HepG2 (cell line): ENCODE measurements around the gene ORC4. TPM values are rescaled to one million over a fixed set of nuclear protein-coding genes. Genes with fewer than 3 reads are reported as not detected.

ENCODE experiments used
- AHR ChIP-seq: IDR thresholded peaks from 2 replicates; pipeline ENCODE4 v1.6.1; 2018; ENCODE audit warnings: missing genetic modification reagents, missing compliant biosample characterization
- ATF7 ChIP-seq, 2 experiments: fragments of 450-650 bp in 1 of 2; sonication (generic) in 1 of 2; formaldehyde crosslinking in 1 of 2; IDR thresholded peaks; 2 replicates each; pipeline versions ENCODE4 v1.4.0 to v1.6.1; 2016 to 2020; ENCODE audit warnings: antibody characterized with exemption in 1 of 2, mild to moderate bottlenecking in 1 of 2, missing genetic modification reagents in 1 of 2
- GABPA ChIP-seq, 2 experiments: IDR thresholded peaks; 2 replicates each; pipeline ENCODE4 v1.6.1; 2011 to 2016; ENCODE audit warnings: low read depth in 2 of 2, low read length in 1 of 2, missing biosample characterization in 1 of 2, missing genetic modification characterization in 1 of 2
- HHEX ChIP-seq: IDR thresholded peaks from 2 replicates; pipeline ENCODE4 v1.6.1; 2016; ENCODE audit warnings: control low read depth
- KAT8 ChIP-seq: IDR thresholded peaks from 2 replicates; pipeline ENCODE4 v1.6.1; 2016; ENCODE audit warnings: missing genetic modification reagents, missing compliant biosample characterization
- NCOA5 ChIP-seq: sonication (generic); formaldehyde crosslinking; IDR thresholded peaks from 2 replicates; pipeline ENCODE4 v1.4.0; 2020; ENCODE audit warnings: missing genetic modification reagents
- NKX3-1 ChIP-seq: sonication (generic); formaldehyde crosslinking; IDR thresholded peaks from 2 replicates; pipeline ENCODE4 v1.5.0; 2020; ENCODE audit warnings: missing genetic modification reagents
- PTBP1 ChIP-seq: fragments of 200-400 bp; formaldehyde crosslinking; IDR thresholded peaks from 2 replicates; pipeline ENCODE4 v1.6.1; 2018; ENCODE audit warnings: low read length, low read depth; ENCODE audit not compliant: poor library complexity, severe bottlenecking
- ZFP36L1 ChIP-seq: sonication (generic); formaldehyde crosslinking; IDR thresholded peaks from 2 replicates; pipeline ENCODE4 v1.8.0; 2022; ENCODE audit warnings: mild to moderate bottlenecking, missing genetic modification reagents, moderate library complexity
- ZNF17 ChIP-seq: sonication (generic); formaldehyde crosslinking; IDR thresholded peaks from 2 replicates; pipeline ENCODE4 v1.5.0; 2020; ENCODE audit warnings: mild to moderate bottlenecking, missing genetic modification reagents
- ZNF577 ChIP-seq: sonication (generic); formaldehyde crosslinking; IDR thresholded peaks from 2 replicates; pipeline ENCODE4 v1.4.0; 2020; ENCODE audit warnings: mild to moderate bottlenecking, low read depth, missing genetic modification reagents, borderline replicate concordance
- ZNF720 ChIP-seq: sonication (generic); formaldehyde crosslinking; IDR thresholded peaks from 2 replicates; pipeline ENCODE4 v1.4.0; 2020; ENCODE audit warnings: missing genetic modification reagents
- ZNF777 ChIP-seq: sonication (generic); formaldehyde crosslinking; IDR thresholded peaks from 2 replicates; pipeline ENCODE4 v1.4.0; 2020; ENCODE audit warnings: missing genetic modification reagents
- polyA plus RNA-seq, 8 experiments: library from polyadenylated mRNA; depleted of rRNA in 3 of 8; stranded (reverse) in 7 of 8; unstranded in 1 of 8; fragments of >200 nt; fragmentation: Illumina TruSeq in 4 of 8; extraction: Trizol in 4 of 8; gene quantifications; 2 replicates each; pipeline versions ENCODE4 v1.2.1 to v1.2.3, GENCODE V29; 2011 to 2016; ENCODE audit warnings: low read depth in 4 of 8, missing spikeins in 1 of 8, mixed read lengths in 1 of 8; ENCODE audit not compliant: insufficient read depth in 1 of 8
- total RNA-seq, 5 experiments: library from RNA; depleted of rRNA; stranded (reverse); fragments of >200 nt; fragmentation: Illumina TruSeq; extraction: Trizol; gene quantifications; 2 replicates each; pipeline ENCODE4 v1.2.3, GENCODE V29; 2016; ENCODE audit warnings: low read depth in 1 of 5
- TF ChIP-seq, protein P1 (sequence below): sonication (generic); formaldehyde crosslinking; IDR thresholded peaks from 2 replicates; pipeline ENCODE4 v1.5.0; 2020; ENCODE audit warnings: missing genetic modification reagents
- TF ChIP-seq, protein P2 (sequence below): sonication (generic); formaldehyde crosslinking; IDR thresholded peaks from 2 replicates; pipeline ENCODE4 v1.4.0; 2020; ENCODE audit warnings: missing genetic modification reagents, borderline replicate concordance
- TF ChIP-seq, protein P3 (sequence below): IDR thresholded peaks from 2 replicates; pipeline ENCODE4 v1.6.1; 2016; ENCODE audit warnings: control low read depth
- TF ChIP-seq, protein P4 (sequence below), 2 experiments: sonication (generic) in 1 of 2; formaldehyde crosslinking in 1 of 2; IDR thresholded peaks; 2 replicates each; pipeline versions ENCODE4 v1.4.0 to v1.6.1; 2016 to 2020; ENCODE audit warnings: borderline replicate concordance in 1 of 2, low read depth in 1 of 2, mild to moderate bottlenecking in 1 of 2, missing genetic modification reagents in 1 of 2

Gene ORC4
- total and polyA plus RNA-seq, 2 of the 13 experiments (the other 11 are each of a cell fraction or from before 2014, with no cell fraction given), result 28.6 to 84.8 TPM

DNA sequence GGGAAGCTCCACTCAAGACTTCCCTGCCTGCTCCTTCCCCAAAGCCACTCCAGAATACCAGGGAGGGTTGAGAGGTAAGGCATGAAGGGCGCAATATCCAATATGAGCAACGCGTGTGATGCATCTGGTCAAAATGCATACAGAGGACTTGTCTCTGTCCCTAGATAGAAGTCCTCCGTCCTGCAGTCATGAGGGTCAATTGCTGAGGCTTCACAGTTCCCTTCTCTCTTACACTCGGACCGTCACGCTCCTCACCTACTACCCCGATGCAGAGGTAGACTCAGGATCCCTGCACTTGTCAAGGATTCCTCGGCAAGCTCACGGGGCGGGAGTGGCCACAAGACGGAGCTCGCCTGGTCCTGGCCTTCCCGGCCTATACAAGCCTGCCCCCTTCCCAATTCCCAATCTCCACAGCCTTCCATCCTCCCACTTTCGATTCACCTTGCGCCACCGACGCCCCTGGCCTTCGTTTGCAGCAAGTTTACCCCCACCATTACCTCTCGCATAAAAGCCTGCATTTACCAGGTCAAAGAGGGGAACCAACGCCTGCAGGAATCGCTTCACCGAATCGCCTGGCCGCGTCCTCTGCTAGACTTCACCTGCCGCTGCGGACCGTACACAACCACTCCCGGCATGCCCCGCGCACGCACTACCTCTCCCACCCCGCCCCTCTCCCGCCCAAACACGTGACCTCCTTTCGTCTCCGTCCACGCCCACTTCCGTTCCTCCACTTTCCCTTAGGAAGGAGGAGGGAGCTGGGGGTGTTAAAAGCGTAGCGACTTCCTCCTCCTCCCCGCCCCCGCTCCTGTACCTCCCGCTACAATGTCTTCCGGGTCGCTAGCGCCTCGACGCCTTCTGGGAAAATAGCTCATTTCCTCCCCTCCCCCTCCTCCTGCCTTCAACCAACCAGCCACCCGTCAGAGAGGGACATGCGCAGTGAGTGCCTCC is at the start of gene ORC4 (continued):
- TF ChIP-seq PTBP1 (no peak), ATF7 (IDR thresholded peaks at IDR 0.05) (peak; percentile 41), ATF7 (CRISPR knock-in tag; IDR thresholded peaks at IDR 0.05) (no peak; the same call in 1 of the 2 replicates), NKX3-1 (CRISPR knock-in tag) (no peak), ZFP36L1 (peak; percentile 45; the same call in 1 of the 2 replicates), KAT8 (CRISPR knock-in tag) (peak; percentile 95), ZNF17 (no peak), GABPA (IDR thresholded peaks at IDR 0.05; ENCODE audit: low read depth, low read length) (peak; percentile 91), GABPA (CRISPR knock-in tag; IDR thresholded peaks at IDR 0.05; ENCODE audit: low read depth) (peak; percentile 97), ZNF777 (CRISPR knock-in tag) (peak; percentile 59), ZNF577 (CRISPR knock-in tag) (0 out of 2 replicates have a peak, but pooled peaks have one; percentile 77), ZNF720 (CRISPR knock-in tag) (0 out of 2 replicates have a peak, but pooled peaks have one; percentile 33), AHR (CRISPR knock-in tag) (peak; percentile 89), NCOA5 (no peak), HHEX (CRISPR knock-in tag) (peak; percentile 5; the same call in 1 of the 2 replicates)
- TF ChIP-seq, protein P1, sequence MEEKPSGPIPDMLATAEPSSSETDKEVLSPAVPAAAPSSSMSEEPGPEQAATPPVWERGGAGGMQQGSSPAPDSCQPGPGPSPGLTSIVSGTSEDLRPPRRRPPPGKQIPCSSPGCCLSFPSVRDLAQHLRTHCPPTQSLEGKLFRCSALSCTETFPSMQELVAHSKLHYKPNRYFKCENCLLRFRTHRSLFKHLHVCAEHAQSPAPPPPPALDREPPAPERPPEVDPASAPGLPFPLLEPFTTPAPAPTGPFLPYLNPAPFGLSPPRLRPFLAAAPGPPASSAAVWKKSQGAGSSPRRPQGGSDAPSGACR (CRISPR knock-in tag), result 0 out of 2 replicates have a peak, but pooled peaks have one; percentile 23
- TF ChIP-seq, protein P2, sequence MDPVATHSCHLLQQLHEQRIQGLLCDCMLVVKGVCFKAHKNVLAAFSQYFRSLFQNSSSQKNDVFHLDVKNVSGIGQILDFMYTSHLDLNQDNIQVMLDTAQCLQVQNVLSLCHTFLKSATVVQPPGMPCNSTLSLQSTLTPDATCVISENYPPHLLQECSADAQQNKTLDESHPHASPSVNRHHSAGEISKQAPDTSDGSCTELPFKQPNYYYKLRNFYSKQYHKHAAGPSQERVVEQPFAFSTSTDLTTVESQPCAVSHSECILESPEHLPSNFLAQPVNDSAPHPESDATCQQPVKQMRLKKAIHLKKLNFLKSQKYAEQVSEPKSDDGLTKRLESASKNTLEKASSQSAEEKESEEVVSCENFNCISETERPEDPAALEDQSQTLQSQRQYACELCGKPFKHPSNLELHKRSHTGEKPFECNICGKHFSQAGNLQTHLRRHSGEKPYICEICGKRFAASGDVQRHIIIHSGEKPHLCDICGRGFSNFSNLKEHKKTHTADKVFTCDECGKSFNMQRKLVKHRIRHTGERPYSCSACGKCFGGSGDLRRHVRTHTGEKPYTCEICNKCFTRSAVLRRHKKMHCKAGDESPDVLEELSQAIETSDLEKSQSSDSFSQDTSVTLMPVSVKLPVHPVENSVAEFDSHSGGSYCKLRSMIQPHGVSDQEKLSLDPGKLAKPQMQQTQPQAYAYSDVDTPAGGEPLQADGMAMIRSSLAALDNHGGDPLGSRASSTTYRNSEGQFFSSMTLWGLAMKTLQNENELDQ (CRISPR knock-in tag), result no peak
- TF ChIP-seq, protein P3, sequence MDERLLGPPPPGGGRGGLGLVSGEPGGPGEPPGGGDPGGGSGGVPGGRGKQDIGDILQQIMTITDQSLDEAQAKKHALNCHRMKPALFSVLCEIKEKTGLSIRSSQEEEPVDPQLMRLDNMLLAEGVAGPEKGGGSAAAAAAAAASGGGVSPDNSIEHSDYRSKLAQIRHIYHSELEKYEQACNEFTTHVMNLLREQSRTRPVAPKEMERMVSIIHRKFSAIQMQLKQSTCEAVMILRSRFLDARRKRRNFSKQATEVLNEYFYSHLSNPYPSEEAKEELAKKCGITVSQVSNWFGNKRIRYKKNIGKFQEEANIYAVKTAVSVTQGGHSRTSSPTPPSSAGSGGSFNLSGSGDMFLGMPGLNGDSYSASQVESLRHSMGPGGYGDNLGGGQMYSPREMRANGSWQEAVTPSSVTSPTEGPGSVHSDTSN (CRISPR knock-in tag), result 0 out of 2 replicates have a peak, but pooled peaks have one; percentile 21
- TF ChIP-seq, protein P4, sequence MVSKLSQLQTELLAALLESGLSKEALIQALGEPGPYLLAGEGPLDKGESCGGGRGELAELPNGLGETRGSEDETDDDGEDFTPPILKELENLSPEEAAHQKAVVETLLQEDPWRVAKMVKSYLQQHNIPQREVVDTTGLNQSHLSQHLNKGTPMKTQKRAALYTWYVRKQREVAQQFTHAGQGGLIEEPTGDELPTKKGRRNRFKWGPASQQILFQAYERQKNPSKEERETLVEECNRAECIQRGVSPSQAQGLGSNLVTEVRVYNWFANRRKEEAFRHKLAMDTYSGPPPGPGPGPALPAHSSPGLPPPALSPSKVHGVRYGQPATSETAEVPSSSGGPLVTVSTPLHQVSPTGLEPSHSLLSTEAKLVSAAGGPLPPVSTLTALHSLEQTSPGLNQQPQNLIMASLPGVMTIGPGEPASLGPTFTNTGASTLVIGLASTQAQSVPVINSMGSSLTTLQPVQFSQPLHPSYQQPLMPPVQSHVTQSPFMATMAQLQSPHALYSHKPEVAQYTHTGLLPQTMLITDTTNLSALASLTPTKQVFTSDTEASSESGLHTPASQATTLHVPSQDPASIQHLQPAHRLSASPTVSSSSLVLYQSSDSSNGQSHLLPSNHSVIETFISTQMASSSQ (IDR thresholded peaks at IDR 0.05; ENCODE audit: low read depth), result peak; percentile 32; the same call in 1 of the 2 replicates
- TF ChIP-seq, protein P4 (CRISPR knock-in tag; IDR thresholded peaks at IDR 0.05; ENCODE audit: borderline replicate concordance), result peak; percentile 68; the same call in 1 of the 2 replicates
